ENCODE data around the gene NACAD.

Gene NACAD

DNA sequence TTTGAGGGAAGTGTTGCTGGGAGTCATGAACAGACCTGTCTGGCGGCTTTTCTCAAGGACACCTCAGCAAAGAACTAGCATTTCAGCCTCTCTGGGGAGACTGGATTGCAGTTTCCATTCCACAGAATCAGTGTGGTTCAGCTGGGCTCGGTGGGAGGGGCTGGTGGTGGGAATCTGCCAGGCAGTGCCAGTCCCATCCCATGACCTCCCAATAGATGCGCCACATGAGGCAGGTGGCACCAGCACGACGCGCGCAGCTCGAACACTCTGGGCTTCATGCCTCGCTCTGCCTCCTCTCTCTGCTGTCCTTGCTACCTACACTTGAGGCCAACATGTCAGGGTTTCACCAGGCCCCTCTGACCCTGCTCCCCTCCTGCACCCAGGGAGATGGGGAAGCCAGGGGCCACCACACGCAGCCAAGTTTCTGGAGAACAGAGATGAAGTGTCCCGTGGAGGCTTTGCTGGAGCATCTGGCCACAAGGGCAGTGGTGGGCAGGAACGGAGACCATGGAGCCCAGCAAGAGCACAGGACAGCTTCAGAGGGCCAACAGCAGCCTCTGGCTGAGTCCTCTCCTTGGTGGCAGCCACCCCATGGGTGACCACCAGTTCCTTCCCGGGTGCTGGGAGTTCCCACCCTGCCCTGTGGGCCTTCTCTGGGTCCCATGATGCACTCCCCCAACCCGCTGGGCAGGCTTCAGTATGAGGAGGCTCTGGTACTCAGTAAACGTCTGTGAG lies 2.3 kb downstream of the NACAD start:
- no peak for DNase-seq (ENCODE audit: low spot score)

DNA sequence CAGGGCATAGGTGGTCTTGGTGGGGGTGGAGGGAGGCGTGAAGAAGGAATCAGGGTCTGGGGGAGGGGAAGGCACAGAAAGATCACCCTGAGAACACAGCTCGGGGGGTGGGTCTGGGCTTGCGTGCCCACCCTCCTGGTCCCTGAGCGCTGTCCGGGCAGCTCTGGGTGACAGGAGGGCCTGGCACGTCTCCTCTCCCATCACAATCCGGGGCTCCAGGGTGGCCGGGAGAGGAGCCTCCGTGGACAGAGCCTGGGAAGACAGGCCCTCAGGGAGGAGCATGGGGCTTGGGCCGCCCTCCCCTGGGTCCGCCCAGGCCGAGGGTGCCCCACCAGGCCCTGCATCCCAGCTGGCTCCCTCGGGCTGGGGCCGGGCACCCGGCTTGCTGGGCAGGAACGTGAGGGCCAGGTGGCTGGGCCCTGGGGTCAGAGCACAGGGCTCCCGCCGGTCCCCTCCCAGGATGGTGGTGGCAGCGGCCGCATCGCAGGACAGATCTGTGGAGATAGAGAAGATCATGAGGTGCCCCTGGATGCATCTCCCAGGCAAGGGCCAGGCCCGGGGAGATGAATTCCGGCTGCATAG lies 3.1 kb downstream of the NACAD start:
- DNase-seq (ENCODE audit: low spot score), result no peak
- TF ChIP-seq, protein P1, sequence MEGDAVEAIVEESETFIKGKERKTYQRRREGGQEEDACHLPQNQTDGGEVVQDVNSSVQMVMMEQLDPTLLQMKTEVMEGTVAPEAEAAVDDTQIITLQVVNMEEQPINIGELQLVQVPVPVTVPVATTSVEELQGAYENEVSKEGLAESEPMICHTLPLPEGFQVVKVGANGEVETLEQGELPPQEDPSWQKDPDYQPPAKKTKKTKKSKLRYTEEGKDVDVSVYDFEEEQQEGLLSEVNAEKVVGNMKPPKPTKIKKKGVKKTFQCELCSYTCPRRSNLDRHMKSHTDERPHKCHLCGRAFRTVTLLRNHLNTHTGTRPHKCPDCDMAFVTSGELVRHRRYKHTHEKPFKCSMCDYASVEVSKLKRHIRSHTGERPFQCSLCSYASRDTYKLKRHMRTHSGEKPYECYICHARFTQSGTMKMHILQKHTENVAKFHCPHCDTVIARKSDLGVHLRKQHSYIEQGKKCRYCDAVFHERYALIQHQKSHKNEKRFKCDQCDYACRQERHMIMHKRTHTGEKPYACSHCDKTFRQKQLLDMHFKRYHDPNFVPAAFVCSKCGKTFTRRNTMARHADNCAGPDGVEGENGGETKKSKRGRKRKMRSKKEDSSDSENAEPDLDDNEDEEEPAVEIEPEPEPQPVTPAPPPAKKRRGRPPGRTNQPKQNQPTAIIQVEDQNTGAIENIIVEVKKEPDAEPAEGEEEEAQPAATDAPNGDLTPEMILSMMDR (IDR thresholded peaks at IDR 0.05; ENCODE audit: extremely low read depth, missing control alignments), result no peak

More for the DNA sequence above, 2.3 kb downstream of the NACAD start:
- TF ChIP-seq, protein P1 (IDR thresholded peaks at IDR 0.05; ENCODE audit: extremely low read depth, missing control alignments), result no peak

DNA sequence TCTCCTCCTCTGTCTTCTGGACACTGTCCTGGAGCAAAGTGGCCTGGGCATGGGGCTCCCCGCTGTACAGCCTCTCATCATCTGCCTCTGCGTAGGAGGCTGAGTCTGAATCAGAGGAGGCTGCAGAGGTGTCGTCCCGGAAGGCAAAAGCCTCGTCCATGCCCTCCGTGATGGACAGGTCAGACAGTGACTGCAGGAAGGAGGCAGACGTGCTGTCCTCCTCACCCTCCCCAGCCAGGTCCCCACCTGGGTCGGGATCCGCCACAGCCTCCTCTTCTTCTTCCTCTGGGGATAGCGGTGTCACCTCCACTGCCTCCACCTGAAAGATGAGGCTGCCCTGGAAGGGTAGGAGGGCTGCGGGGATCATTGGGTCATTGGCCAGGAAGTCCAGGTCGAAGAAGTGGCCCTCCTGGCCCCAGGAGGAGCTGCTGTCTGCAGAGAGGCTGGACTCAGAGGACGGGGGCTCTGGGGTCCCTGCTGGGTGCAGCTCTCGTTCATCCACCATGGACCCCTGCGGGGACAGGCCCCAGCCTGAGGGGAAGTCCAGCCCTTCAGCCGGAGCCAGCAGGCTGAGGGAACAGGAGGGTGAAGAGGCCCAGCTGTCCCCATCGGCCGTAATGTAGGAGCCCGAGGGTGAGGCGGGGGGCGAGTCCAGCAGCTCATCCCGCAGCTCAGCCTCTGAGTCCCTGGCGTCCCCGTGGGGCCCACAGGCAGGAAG lies 3.7 kb downstream of the NACAD start:
- DNase-seq (ENCODE audit: low spot score), result no peak
- TF ChIP-seq, protein P1 (IDR thresholded peaks at IDR 0.05; ENCODE audit: extremely low read depth, missing control alignments), result no peak

DNA sequence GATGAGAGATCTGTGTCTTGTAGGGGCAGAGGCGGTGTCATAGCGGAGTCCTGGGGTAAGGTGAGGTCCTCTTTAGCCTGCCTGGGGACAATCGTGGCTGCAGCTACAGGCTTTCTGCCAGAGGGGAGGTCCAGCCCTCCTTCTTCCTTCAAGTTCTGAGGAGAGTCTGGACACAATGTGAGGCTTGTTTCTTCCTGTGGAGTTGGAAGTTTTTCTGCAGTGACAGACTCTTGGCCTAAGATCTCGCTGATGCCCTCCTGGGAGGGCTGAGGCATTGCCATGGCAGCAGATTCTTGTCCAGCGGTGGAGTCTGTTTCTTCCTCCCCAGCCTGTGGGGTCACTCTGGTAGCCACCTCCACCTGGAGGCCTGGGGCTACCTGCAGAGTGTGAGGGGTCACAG lies 4.4 kb downstream of the NACAD start:
- DNase-seq (ENCODE audit: low spot score), result no peak
- TF ChIP-seq, protein P1 (IDR thresholded peaks at IDR 0.05; ENCODE audit: extremely low read depth, missing control alignments), result no peak

DNA sequence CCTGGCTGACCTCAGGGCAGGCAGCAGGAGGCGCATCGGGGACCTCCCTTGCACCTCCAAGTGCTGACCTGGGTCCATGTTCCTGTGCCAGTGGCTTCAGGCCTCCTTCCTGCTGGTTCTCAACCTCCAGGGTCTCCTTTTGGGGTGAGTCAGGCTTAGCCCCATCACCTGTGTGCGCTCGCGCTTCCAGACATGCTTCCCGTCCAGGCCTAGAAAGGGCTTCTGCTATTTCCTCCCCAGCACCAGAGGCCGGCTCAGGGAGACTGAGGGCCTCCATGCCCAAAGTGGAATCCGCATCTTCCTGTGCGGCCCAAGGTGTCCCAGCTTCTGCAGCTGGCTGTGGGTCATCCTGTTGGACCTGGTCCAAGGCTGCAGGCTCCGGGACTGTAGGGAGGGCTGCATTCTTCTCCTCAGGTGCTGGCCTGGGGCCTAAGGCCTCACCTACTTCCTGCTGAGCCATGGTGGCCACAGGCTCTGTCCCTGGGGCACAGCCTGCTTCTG lies 5.9 kb downstream of the NACAD start:
- no peak for DNase-seq (ENCODE audit: low spot score)
- TF ChIP-seq, protein P1 (IDR thresholded peaks at IDR 0.05; ENCODE audit: extremely low read depth, missing control alignments), result no peak

DNA sequence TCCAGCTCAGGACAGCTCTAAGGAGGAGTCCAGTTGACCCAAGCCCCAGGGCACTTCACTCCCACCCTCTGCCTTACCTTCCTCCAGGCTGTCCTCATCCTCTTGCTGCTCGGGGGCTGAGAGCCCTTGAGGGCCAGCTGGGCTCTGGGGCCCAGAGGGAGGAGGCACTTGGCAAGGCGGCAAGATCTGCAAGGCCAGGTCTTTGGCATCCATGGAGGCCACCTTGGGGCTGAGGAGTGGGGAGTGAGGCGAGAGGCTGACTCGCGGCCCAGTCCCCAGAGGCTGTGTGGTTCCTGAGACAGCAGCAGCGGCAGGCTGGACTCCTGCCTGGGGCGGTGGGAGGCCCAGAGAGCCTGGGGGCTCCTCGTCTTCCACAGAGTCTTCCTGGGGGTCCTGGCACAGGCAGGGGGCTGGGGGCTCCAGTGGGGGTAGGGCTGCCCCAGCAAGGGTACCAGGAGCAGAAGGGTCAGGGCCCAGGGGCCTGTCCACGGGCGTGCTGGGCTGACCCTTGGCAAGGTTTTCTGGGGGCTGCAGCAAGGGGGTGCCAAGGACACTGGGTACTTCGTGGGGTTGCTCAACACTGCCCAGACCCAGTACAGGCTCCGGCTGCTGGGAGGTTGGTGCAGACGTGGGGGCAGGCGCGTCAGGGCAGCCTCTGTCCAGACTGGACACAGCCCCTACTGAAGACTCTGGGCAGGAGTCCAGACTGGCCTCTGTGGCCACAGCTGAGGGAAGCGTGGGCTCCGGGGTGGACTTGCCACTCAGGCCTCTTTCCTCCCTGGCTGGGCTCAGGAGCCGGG lies 6.5 kb downstream of the NACAD start:
- DNase-seq (ENCODE audit: low spot score), result no peak
- TF ChIP-seq, protein P1 (IDR thresholded peaks at IDR 0.05; ENCODE audit: extremely low read depth, missing control alignments), result no peak

All from GM20000 (cell line).